NT2/D1 (cell line): ENCODE results near the gene CHCHD5.

ENCODE experiments used
- SUZ12 ChIP-seq: IDR thresholded peaks from 2 replicates; pipeline ENCODE4 v1.6.1; 2011; ENCODE audit not compliant: insufficient read length, insufficient read depth; ENCODE audit errors: extremely low read depth
- YY1 ChIP-seq: IDR thresholded peaks from 2 replicates; pipeline ENCODE4 v1.6.1; 2011; ENCODE audit not compliant: insufficient read length, insufficient read depth
- ZNF274 ChIP-seq: IDR thresholded peaks from 2 replicates; pipeline ENCODE4 v1.6.1; 2011; ENCODE audit warnings: mild to moderate bottlenecking, low read depth, low read length

GRCh38 chr2:112585873-112586464, 1.6 kb downstream of the CHCHD5 start:
- TF ChIP-seq YY1 = no peak
- no peak for TF ChIP-seq SUZ12
- no peak for TF ChIP-seq ZNF274
